GM19324 (cell line): Measurements from ENCODE around the gene MOB3A.
"Not testable (repeated sequence)": the region's sequence is repeated elsewhere in the genome, so short reads cannot be mapped to it uniquely, and the experiment has no call there.

Source experiments
- ATAC-seq: cut with Tn5 transposase; IDR thresholded peaks from one replicate; pipeline ENCODE4 v1.9.1; 2021; ENCODE audit warnings: mild to moderate bottlenecking, moderate library complexity; ENCODE audit not compliant: unreplicated experiment, low FRiP score

MOB3A gene

GRCh38 chr19:2109046-2109864 is 13.1 kb upstream of the MOB3A start:
- no peak for ATAC-seq

GRCh38 chr19:2108251-2109016 is 12.3 kb upstream of the MOB3A start:
- no peak for ATAC-seq

GRCh38 chr19:2103045-2103707 is 7.0 kb upstream of the MOB3A start:
- ATAC-seq, result no peak

GRCh38 chr19:2101417-2102335 is 5.5 kb upstream of the MOB3A start:
- ATAC-seq, result no peak

- no peak for ATAC-seq
Measured at GRCh38 chr19:2100719-2101061, 4.6 kb upstream of the MOB3A start.

GRCh38 chr19:2099937-2100718 is 4.0 kb upstream of the MOB3A start:
- ATAC-seq, result no peak

GRCh38 chr19:2099054-2099501 is 3.0 kb upstream of the MOB3A start:
- no peak for ATAC-seq

GRCh38 chr19:2097886-2098327 is 1.8 kb upstream of the MOB3A start:
- no peak for ATAC-seq

- ATAC-seq, result no peak
Measured at GRCh38 chr19:2097203-2097885, 1.2 kb upstream of the MOB3A start.

GRCh38 chr19:2096480-2097202 is 515 bp upstream of the MOB3A start, which contains the start of gene IZUMO4:
IZUMO4 (plus strand) TSS chr19:2096915; CDS start chr19:2096946, 31 bp downstream.
- ATAC-seq, result peak; percentile 79

- not testable (repeated sequence) for ATAC-seq
Measured at GRCh38 chr19:2091926-2092525, 4.1 kb downstream of the MOB3A start.

- no peak for ATAC-seq
Measured at GRCh38 chr19:2089727-2090053, 6.4 kb downstream of the MOB3A start.

- ATAC-seq, result no peak
Measured at GRCh38 chr19:2089001-2089711, 7.0 kb downstream of the MOB3A start.

- ATAC-seq, result no peak
Measured at GRCh38 chr19:2087621-2088100, 8.5 kb downstream of the MOB3A start.

- not testable (repeated sequence) for ATAC-seq
Measured at GRCh38 chr19:2086695-2087620, 9.2 kb downstream of the MOB3A start.
